Loucy (cell line): ENCODE results near the gene NOTO.

Experiments used
- EZH2phosphoT487 ChIP-seq: fragments of 200-600 bp; IDR thresholded peaks from 2 replicates; pipeline ENCODE4 v1.6.1; 2018; ENCODE audit warnings: antibody characterized with exemption, mild to moderate bottlenecking, moderate library complexity, borderline replicate concordance
- TF ChIP-seq, protein P1 (sequence below): fragments of 200-600 bp; sonication (generic); conservative IDR thresholded peaks from 2 replicates; pipeline ENCODE4 v1.5.1; 2014; ENCODE audit warnings: mild to moderate bottlenecking, antibody characterized with exemption, low read length

DNA sequence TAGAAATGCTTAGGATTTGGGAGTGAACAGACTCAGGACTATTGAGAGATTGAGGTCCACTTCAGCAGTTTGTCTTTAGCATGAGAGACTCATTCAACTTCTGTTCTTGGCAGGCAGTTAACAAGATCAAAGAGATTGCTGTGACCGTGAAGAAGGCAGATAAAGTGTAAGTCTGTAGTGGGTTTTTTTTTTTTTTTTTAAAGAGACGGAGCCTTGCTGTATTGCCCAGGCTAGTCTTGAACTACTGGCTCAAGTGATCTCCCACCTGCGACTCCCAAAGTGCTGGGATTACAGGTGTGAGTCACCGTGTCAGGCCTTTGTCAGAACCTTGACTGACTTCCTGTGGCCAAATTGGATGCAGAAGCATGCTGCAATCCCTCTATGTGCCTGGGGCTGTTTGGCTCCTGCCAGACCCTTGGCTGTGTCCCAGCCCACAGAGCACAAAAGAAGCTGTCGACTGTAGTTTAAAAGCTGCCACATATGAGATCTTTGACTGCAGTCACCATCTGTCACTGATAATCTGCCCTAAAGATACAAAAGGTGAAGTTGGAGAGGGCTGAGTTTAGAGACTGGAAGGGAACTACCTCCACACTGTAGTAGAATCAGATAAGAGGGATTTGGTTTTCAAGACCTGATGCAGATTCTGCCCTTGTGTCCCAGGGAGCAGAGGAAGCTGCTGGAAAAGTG lies 41.7 kb downstream of the NOTO start:
- TF ChIP-seq, protein P1, sequence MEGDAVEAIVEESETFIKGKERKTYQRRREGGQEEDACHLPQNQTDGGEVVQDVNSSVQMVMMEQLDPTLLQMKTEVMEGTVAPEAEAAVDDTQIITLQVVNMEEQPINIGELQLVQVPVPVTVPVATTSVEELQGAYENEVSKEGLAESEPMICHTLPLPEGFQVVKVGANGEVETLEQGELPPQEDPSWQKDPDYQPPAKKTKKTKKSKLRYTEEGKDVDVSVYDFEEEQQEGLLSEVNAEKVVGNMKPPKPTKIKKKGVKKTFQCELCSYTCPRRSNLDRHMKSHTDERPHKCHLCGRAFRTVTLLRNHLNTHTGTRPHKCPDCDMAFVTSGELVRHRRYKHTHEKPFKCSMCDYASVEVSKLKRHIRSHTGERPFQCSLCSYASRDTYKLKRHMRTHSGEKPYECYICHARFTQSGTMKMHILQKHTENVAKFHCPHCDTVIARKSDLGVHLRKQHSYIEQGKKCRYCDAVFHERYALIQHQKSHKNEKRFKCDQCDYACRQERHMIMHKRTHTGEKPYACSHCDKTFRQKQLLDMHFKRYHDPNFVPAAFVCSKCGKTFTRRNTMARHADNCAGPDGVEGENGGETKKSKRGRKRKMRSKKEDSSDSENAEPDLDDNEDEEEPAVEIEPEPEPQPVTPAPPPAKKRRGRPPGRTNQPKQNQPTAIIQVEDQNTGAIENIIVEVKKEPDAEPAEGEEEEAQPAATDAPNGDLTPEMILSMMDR: no peak
- TF ChIP-seq EZH2phosphoT487: no peak
